Fibroblast of gingiva (primary cell): ENCODE measurements around the gene ZWILCH.
"Not testable (repeated sequence)": the region's sequence is repeated elsewhere in the genome, so short reads cannot be mapped to it uniquely, and the experiment has no call there.

Source experiments
- DNase-seq: peaks from one replicate; pipeline ENCODE4 v3.0.0-alpha.2; 2011; ENCODE audit warnings: low read depth

The ZWILCH gene

GRCh38 chr15:66488525-66488924 lies 16.6 kb upstream of the ZWILCH start:
- DNase-seq = no peak

DNA sequence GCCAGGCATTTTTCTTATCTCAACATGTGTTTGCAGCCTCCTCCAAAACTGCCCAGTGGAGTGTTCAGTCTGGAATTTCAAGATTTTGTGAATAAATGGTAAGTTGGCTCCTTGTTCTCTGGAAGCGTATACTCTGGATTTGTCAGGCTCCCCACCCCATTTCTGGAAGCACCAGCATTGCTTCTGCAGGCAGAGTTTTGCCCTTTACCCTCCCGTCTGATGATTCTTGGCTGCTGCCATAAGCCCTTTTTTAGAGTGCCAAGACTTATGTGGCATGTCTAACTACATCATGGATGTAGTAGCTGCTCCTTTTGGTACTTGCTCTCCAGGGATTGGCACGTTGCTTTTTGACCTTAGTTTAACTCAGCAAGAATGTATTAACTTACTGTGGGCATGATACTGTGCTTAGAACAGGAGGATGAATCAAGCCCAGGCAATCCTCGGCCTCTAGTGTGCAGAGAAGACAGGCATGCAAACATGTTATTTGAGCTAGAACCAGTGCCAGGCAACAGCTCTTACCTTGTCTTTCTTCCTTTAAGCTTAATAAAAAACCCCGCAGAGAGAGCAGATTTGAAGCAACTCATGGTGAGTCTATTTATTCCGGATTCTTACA lies 15.8 kb upstream of the ZWILCH start:
- DNase-seq = peak; percentile 6

GRCh38 chr15:66491846-66492245 lies 13.3 kb upstream of the ZWILCH start:
- no peak for DNase-seq

GRCh38 chr15:66494262-66494661 lies 10.9 kb upstream of the ZWILCH start:
- DNase-seq = no peak

DNA sequence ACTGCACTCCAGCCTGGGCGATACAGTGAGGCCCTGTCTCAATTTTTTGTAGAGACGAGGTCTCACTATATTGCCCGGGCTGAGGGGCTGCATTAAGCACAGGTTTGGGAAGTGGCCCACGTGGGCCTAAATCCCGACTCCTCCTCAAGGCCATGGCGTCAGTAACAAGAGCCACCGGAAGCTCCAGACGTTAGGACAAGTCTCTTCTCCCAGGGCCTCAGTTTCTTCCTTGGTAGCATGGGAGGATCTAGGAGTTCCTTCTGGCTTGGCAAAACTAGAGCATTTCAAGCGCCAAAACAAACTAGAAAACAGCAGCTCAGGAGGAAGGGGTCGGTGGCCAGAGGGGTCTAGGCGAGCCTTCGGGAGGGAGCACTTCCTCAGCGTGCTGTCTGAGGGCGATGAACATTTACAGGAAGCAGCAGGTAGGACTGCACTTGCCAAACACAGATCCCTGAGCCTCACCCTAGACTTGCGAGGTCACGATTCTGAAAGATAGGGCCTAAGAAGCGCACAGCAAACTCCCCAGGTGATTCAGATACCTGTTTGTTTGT lies 8.1 kb upstream of the ZWILCH start:
- DNase-seq = no peak

DNA sequence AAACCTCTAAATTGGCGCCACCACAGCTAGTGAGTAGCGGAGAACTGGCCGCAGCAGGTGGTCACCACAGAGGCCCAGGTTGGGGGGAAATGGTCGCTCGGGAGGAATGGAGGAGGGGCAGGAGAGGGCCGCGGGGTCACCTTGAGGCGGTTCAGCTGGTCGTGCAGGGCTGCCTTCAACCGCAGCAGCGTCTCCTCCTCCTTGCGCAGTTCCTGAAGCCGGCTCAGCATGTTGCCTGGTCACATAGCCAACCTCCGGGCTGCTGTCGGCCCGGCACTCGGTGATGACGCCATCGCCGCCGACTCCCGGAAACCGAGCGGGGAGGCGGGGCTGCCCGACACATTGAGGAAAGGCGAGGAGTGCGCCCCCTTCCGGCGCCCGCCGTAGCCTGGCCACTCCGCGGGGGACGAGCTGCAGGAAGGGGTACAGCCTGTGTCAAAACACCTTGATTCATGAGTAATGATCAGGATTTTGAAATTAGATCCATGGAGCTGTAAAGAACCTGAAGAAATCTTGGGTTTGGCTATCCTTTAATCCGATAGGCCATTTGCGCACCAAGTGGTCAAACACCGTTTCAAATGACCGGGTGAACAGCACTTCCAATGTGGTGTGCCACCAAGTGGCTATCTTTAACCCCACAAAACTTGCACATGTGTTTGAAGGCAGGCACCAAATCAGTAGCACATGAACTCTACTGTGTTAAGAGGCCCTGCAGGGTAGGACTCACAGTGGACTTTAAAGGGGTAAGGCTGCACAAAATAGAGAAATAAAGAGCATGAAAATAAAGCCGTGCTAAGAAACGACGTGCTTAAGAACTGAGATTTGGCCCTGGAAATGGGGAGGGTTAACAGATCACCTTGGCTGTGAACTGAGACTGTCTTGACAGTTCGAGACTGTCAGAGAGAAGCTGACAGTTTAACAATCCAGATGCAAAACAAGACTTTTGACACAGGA lies 7.3 kb upstream of the ZWILCH start, which contains the start of gene SNAPC5:
Gene SNAPC5 (minus strand): TSS at position 261 of the 954 bp plus-strand sequence. CDS start 31 bp downstream, at position 230.
- peak; percentile 91 for DNase-seq

GRCh38 chr15:66498501-66499386 lies 6.4 kb upstream of the ZWILCH start:
- peak; percentile 42 for DNase-seq

GRCh38 chr15:66500346-66500745 lies 4.8 kb upstream of the ZWILCH start:
- DNase-seq = not testable (repeated sequence)

- DNase-seq = no peak
Observed at GRCh38 chr15:66502491-66502890, 2.6 kb upstream of the ZWILCH start.

- peak; percentile 9 for DNase-seq
Observed at GRCh38 chr15:66503041-66503648, 2.0 kb upstream of the ZWILCH start.

DNA sequence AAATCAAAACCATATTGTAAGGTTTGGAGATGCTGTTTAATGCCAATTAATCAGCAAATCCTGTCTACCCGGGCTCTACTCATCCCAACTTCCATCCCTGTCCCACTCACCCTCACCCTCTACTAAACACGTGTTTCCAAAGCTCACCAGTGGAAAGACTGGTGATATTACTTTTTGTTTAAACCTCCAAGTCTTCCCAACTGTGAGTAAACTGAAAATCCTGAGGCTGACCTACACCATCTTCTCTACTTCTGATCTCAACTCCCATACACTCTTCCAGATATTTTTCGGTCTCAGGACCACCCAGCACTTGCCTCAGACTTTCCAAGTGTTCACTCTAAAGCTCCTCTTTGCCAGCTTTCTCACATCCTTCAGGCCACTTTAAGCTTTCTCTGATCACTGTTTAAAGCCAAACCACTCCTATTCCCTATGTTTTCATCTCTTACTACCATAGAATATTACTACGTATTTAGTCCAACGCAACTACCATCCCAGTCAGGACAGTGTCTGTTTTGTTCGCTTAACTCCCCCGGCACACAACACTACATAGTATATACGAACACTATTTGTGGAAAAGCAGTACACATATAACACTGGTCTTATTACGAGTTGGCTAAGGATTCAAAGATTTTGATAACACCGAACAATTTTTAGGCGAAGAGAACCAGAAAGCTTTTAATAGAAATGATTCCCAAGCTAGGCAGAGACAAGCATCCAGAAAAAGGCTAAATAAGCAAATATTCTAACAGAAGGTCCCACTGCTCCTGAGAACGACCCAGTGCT lies 1.2 kb upstream of the ZWILCH start:
- DNase-seq = no peak

DNA sequence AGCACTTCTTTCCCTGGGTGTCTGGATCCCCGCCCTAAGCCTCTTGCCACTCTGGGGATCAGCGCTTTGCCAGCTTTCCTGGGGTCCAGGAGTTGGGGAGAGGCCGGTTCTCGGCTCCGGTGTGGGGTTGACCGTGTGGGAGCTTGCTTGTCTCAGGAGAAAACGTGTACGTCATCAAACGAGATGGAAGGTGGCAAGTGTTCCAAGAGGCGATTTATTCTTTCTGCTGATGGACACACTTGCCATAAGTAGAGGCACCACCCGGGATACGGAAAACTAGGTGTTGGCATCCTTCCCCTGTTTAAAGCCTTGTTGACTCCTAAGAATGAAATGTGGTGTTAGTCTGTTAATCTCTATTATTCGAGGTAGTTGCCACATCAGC lies 295 bp downstream of the ZWILCH start:
- DNase-seq = no peak

DNA sequence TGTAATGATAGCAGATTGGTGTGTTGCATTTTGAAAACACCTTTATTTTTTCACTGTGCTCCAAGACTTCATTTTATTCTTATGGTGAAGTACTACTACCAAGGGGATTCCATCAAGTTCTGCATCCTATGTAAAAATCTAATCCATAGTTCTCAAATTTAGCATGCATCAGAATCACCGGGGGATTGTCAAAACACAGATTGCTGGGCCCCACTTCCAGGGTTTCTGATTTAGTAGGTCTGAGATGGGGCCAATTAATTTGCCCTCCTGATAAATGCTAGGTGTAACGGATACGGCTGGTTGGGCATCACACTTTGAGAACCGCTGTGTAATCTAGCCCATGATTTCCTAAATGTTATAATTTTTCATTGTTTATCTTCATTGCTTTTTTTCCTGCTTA lies 692 bp downstream of the ZWILCH start:
- DNase-seq = no peak

GRCh38 chr15:66508293-66508883 lies 3.3 kb downstream of the ZWILCH start:
- DNase-seq = no peak

GRCh38 chr15:66514586-66514985 lies 9.5 kb downstream of the ZWILCH start:
- no peak for DNase-seq

DNA sequence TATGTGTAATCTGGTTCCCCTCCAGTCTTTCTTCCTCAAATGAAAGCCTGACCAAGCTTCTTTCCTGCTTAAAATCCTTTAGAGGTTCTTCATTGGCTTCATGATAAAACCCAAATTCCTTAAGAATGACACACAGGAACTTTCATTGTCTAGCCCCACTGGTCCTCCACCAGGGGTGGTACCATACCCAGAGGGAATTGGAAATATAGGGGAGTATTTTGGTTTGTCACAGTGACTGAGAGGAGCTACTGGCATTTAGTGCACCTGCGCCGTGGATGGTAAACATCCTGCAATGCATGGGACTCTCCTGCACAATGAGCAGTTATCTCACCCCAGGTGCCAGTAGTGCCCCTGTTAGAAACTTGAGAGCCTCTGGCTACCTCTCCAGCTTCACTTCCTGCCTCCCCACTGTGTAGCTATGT lies 10.8 kb downstream of the ZWILCH start:
- no peak for DNase-seq

DNA sequence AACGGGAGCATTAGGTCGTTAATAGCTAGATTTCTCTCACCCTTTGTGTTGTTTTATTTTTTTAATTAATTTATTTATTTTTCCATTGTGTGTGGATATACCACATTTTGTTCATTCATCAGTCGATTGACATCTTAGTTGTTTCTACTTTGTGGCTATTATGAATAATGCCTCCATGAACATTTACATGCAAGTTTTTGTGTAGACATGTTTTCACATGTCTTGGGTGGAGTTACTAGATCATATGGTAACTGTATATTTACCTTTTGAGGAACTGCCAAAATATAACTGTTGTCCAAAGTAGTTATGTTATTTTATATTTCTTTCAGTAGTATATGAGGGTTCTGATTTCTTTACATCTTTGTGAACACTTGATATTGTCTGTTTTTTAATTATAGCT lies 18.8 kb downstream of the ZWILCH start:
- DNase-seq = no peak

GRCh38 chr15:66524838-66525237 lies 19.7 kb downstream of the ZWILCH start:
- DNase-seq = no peak

DNA sequence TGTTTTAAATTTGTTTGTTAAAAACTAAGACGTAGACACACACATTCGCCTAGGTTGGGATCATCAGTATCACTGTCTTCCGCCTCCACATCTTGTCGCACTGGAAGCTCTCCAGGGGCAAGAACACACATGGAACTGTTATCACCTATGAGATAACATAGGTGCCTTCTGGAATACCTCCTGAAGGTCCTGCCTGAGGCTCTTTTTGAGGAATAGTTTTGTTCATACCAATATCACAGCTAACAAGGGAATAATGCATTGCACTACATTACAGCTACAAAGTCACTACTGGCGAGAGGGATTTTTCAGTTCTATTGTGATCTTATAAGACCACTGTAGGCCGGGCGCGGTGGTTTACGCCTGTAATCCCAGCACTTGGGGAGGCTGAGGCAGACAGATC lies 29.9 kb downstream of the ZWILCH start:
- no peak for DNase-seq

DNA sequence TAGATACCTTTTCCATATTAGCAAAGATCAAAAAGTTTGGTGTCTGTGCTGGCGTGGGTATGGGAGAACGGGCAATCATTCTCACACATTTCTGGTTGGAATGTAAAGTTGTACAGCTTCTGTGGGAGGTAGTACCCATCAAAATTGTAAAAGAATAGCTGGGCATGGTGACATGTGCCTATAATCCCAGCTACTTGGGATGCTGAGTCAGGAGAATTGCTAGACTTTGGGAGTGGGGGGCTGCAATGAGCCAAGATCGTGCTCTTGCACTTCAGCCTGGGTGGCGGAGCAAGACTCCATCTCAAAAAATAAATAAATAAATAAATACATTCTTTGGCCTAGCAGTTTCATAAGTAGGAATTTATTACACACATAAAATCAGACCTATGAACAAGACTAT lies 37.8 kb downstream of the ZWILCH start:
- no peak for DNase-seq
